ENCODE results near the gene ALG3. TPM values are rescaled to one million over a fixed set of nuclear protein-coding genes. Genes with fewer than 3 reads are reported as not detected.

Gene ALG3
- total RNA-seq, 1 donor from 2014 or later: 30.1 TPM

DNA sequence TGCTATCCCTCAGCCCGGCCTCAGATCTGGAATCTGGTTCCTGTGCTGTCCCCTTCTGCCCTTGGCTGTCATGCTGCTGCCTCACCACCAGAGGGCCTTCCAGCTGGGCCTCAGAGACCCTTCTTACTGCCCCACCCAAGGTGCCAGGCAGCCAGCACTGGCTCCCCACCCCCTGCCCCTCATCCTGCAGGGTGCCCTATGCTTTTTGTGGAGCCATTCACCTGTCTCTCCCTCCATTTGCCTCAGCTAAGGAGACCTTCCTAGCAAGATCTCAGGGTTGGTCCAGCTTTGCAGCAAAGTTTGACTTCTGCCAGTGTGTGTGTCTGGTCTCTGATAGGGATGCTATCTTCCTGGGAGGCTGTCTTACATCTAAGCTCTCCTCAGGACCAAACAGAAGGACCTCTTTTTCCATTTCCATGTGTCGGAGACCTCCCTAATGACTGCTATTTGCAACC lies 21.3 kb downstream of the ALG3 start:
- Histone ChIP-seq H3K36me3 (no peaks in the 10 kb centered on the region), H3K4me3 (no peak overlapping the region), H3K9me3 (no peaks in the 10 kb centered on the region), H3K27me3 (ENCODE audit: low read depth) (peaks cover 50% of the 10 kb centered on the region), H3K4me1 (peaks cover 18% of the 10 kb centered on the region), H3K27ac (no peak overlapping the region)
- ATAC-seq (peak; percentile 34 to 56), DNase-seq (no peak)
- TF ChIP-seq CTCF (IDR thresholded peaks at IDR 0.05): peak; percentile 81
- intact Hi-C loops (cut with DNase I): no loop called here

DNA sequence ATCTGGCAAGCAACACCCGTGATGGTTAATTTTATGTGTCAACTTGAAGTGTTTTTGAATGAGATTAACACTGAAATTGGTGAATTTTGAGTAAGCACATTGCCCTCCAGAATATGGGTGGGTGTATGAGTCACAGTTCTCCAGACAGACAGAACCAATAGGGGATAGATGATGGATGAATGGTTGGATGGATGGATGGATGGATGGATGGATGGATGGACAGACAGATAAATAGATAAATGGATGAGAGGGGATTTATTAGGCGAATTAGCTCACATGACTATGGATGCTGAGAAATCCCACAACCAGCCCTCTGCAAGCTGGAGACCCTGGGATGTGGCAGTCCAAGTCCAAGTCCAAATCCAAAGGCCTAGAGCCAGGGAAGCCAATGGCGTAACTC lies 24.8 kb downstream of the ALG3 start:
- H3K9me3 ChIP-seq: no peaks in the 10 kb centered on the region
- no peak for TF ChIP-seq CTCF (IDR thresholded peaks at IDR 0.05)
- no peak overlapping the region for H3K27ac ChIP-seq
- ATAC-seq: no peak
- no peak for DNase-seq
- intact Hi-C loops (cut with DNase I): no loop called here
- no peaks in the 10 kb centered on the region for H3K36me3 ChIP-seq
- H3K4me1 ChIP-seq: peaks cover 4% of the 10 kb centered on the region
- peaks cover 18% of the 10 kb centered on the region for H3K27me3 ChIP-seq (ENCODE audit: low read depth)
- H3K4me3 ChIP-seq: no peak overlapping the region

DNA sequence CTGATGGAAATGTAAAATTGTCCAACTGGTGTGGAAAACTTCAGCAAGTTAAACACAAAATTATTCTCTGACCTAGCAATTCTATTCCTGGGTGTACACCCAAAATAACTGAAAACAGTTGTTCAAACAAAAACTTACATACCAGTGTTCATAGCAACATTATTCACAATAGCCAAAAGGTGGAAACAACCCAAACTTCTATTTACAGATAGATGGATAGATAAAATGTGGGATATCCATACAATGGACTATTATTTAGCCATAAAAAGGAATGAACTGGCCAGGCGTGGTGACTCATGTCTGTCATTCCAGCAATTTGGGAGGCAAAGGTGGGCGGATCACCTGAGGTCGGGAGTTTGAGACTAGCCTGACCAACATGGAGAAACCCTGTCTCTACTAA lies 26.2 kb downstream of the ALG3 start:
- H3K27me3 ChIP-seq (ENCODE audit: low read depth): peaks cover 5% of the 10 kb centered on the region
- ATAC-seq (no peak), DNase-seq (no peak)
- H3K4me3 ChIP-seq: no peak overlapping the region
- H3K4me1 ChIP-seq: no peaks in the 10 kb centered on the region
- H3K9me3 ChIP-seq: no peaks in the 10 kb centered on the region
- no peaks in the 10 kb centered on the region for H3K36me3 ChIP-seq
- intact Hi-C loops (cut with DNase I): no loop called here
- no peak for TF ChIP-seq CTCF (IDR thresholded peaks at IDR 0.05)
- H3K27ac ChIP-seq: no peak overlapping the region

- ATAC-seq: no peak
Observed at GRCh38 chr3:184218814-184219213, 29.9 kb downstream of the ALG3 start.

DNA sequence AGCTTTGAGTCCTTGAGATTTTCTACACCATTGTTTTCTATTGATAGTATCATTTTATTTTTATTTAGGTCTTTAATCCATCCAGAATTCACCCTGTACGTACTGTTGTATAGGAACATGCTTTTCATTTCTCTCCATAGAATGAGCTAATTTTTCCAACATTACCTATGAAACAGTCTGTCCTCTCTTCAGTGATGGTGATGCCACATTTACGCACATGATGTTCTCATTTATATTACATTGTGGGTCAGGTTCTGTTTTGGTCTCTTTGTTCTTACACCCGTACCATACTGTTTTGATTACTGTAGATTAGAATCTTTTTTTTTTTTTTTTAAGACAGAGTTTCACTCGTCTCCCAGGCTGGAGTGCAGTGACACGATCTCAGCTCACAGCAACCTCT lies 37.0 kb downstream of the ALG3 start:
- Histone ChIP-seq H3K27me3 (ENCODE audit: low read depth) (peaks cover 9% of the 10 kb centered on the region), H3K27ac (no peak overlapping the region), H3K4me1 (no peaks in the 10 kb centered on the region), H3K4me3 (no peak overlapping the region), H3K36me3 (no peaks in the 10 kb centered on the region), H3K9me3 (no peaks in the 10 kb centered on the region)
- no peak for TF ChIP-seq CTCF (IDR thresholded peaks at IDR 0.05)
- no peak for DNase-seq
- no peak for ATAC-seq
- intact Hi-C loops (cut with DNase I): no loop called here

More at GRCh38 chr3:184218814-184219213, 29.9 kb downstream of the ALG3 start:
- no peak for TF ChIP-seq CTCF (IDR thresholded peaks at IDR 0.05)
- Histone ChIP-seq H3K4me1 (no peaks in the 10 kb centered on the region), H3K4me3 (no peak overlapping the region), H3K9me3 (no peaks in the 10 kb centered on the region), H3K36me3 (no peaks in the 10 kb centered on the region), H3K27ac (no peak overlapping the region), H3K27me3 (ENCODE audit: low read depth) (no peaks in the 10 kb centered on the region)
- DNase-seq: no peak
- intact Hi-C loops (cut with DNase I): no loop called here

GRCh38 chr3:184211297-184211696 lies 37.5 kb downstream of the ALG3 start:
- no peak for DNase-seq
- ATAC-seq: no peak
- Histone ChIP-seq H3K27me3 (ENCODE audit: low read depth) (peaks cover 13% of the 10 kb centered on the region), H3K27ac (no peak overlapping the region), H3K9me3 (no peaks in the 10 kb centered on the region), H3K4me3 (no peak overlapping the region), H3K36me3 (no peaks in the 10 kb centered on the region), H3K4me1 (no peaks in the 10 kb centered on the region)
- intact Hi-C loops (cut with DNase I): no loop called here
- no peak for TF ChIP-seq CTCF (IDR thresholded peaks at IDR 0.05)

Data from lower lobe of right lung (tissue), 2 donors.